H1 (cell line): ENCODE results near the gene BRD3OS. TPM values are rescaled to one million over a fixed set of nuclear protein-coding genes. Genes with fewer than 3 reads are reported as not detected.

Source experiments
- ATF2 ChIP-seq: IDR thresholded peaks from 2 replicates; pipeline ENCODE4 v1.6.1; 2012; ENCODE audit warnings: low read length, inconsistent platforms
- POU5F1 ChIP-seq: IDR thresholded peaks from 2 replicates; pipeline ENCODE4 v1.6.1; 2011; ENCODE audit warnings: low read depth, mild to moderate bottlenecking, low read length, moderate library complexity
- RNF2 ChIP-seq: fragments of 200-900, 300-1000 bp; sonication (generic); IDR thresholded peaks from 2 replicates; pipeline ENCODE4 v1.7.1; 2016; ENCODE audit warnings: borderline replicate concordance, low read depth, mild to moderate bottlenecking, antibody characterized with exemption, low read length; ENCODE audit not compliant: poor library complexity, severe bottlenecking; ENCODE audit errors: missing control alignments
- polyA plus RNA-seq, 7 experiments: library from polyadenylated mRNA; depleted of rRNA in 3 of 7; stranded (reverse) in 5 of 7; unstranded in 2 of 7; fragments of >200 nt in 5 of 7; fragments of 200-250 nt in 2 of 7; gene quantifications; 1 replicate in 5 of 7; 2 replicates in 1 of 7; 4 replicates in 1 of 7; pipeline versions ENCODE4 v1.2.1 to v1.2.3, GENCODE V29; 2011 to 2013; ENCODE audit warnings: missing spikeins in 2 of 7, mixed read lengths in 2 of 7
- total RNA-seq: library from RNA; stranded (reverse); fragmentation: NEBNext Ultra II Directional; extraction: Animal tissue kit (Norgen Biotek cat#: 25700); gene quantifications from 2 replicates; pipeline ENCODE4 v1.2.1, GENCODE V29; 2021

Gene BRD3OS
- total and polyA plus RNA-seq, 2 of the 8 experiments (the other 6 are each of a cell fraction or from before 2014, with no cell fraction given) = 12.7 to 20.2 TPM

DNA sequence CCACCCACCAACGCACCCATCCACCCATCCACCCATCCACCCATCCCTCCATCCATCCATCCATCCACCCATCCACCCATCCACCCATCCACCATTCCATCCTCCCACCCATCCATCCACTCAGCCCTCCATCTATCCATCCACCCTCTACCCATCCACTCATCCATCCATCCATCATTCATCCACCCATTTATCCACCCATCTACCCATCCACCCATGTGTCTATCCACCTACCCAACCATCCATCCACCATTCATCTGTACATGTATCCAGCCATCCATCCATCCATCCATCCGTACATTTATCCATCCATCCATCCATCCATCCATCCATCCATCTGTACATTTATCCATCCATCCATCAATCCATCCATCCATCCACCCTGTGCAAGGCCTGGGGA is 22.0 kb upstream of the BRD3OS start (continued):
- TF ChIP-seq POU5F1 = no peak
- no peak for TF ChIP-seq RNF2
- TF ChIP-seq ATF2 = no peak
